ENCODE measurements around the gene TET2. TPM values are rescaled to one million over a fixed set of nuclear protein-coding genes. Genes with fewer than 3 reads are reported as not detected.

TET2 gene
- total RNA-seq, 4 donors from 2014 or later = 27.4 to 40.5 (median 32.4) TPM

- no peak overlapping the region for H3K27ac ChIP-seq
- no peaks in the 10 kb centered on the region for H3K9me3 ChIP-seq
- no peak for DNase-seq
- TF ChIP-seq CTCF (IDR thresholded peaks at IDR 0.05) (no peak), POLR2A (IDR thresholded peaks at IDR 0.05) (no peak)
- WGBS, 2 donors = 58 to 65% methylated on average over 1 of the region's 1 CpG
- H3K27me3 ChIP-seq = no peaks in the 10 kb centered on the region
- intact Hi-C loops (cut with DNase I) = loop anchor here (5.0 to 10.0 kb wide), 2 partner anchors 96 to 324 kb away; partner anchors contain the start of gene PPA2
- H3K4me3 ChIP-seq (replicated peaks in 1 of 3) = peak overlapping the region in 1 of 3 donors; percentile 82
- H3K4me1 ChIP-seq = peaks cover 0 to 18% of the 10 kb centered on the region in 2 donors
- no peaks in the 10 kb centered on the region for H3K36me3 ChIP-seq
These were observed 1.7 kb downstream of the TET2 start for GRCh38 chr4:105148356-105148755.

GRCh38 chr4:105148776-105149175 lies 2.1 kb downstream of the TET2 start:
- no peak overlapping the region for H3K4me3 ChIP-seq (replicated peaks in 1 of 3)
- H3K9me3 ChIP-seq = no peaks in the 10 kb centered on the region
- 77 to 78% methylated on average over 5 of the region's 5 CpGs for WGBS, 2 donors
- peaks cover 0 to 18% of the 10 kb centered on the region in 2 donors for H3K4me1 ChIP-seq
- TF ChIP-seq POLR2A (IDR thresholded peaks at IDR 0.05) (no peak), CTCF (IDR thresholded peaks at IDR 0.05) (no peak)
- H3K27me3 ChIP-seq = no peaks in the 10 kb centered on the region
- DNase-seq = no peak
- H3K27ac ChIP-seq = no peak overlapping the region
- no peaks in the 10 kb centered on the region for H3K36me3 ChIP-seq
- intact Hi-C loops (cut with DNase I) = loop anchor here (5.0 to 10.0 kb wide), 2 partner anchors 96 to 324 kb away; partner anchors contain the start of gene PPA2

GRCh38 chr4:105149771-105150170 lies 3.1 kb downstream of the TET2 start:
- no peaks in the 10 kb centered on the region for H3K36me3 ChIP-seq
- intact Hi-C loops (cut with DNase I) = loop anchor here (5.0 to 10.0 kb wide), 2 partner anchors 95 to 323 kb away; partner anchors contain the start of gene PPA2
- peaks cover 0 to 18% of the 10 kb centered on the region in 2 donors for H3K4me1 ChIP-seq
- H3K27ac ChIP-seq = no peak overlapping the region
- no peak overlapping the region for H3K4me3 ChIP-seq (replicated peaks in 1 of 3)
- 73 to 78% methylated on average over 1 of the region's 1 CpG for WGBS, 2 donors
- H3K9me3 ChIP-seq = no peaks in the 10 kb centered on the region
- TF ChIP-seq CTCF (IDR thresholded peaks at IDR 0.05) = no peak
- TF ChIP-seq POLR2A (IDR thresholded peaks at IDR 0.05) = no peak
- no peaks in the 10 kb centered on the region for H3K27me3 ChIP-seq
- no peak for DNase-seq

GRCh38 chr4:105150503-105150902 lies 3.8 kb downstream of the TET2 start:
- intact Hi-C loops (cut with DNase I) = no loop called here
- no peaks in the 10 kb centered on the region for H3K27me3 ChIP-seq
- H3K4me1 ChIP-seq = peaks cover 0 to 16% of the 10 kb centered on the region in 2 donors

More at GRCh38 chr4:105150503-105150902, 3.8 kb downstream of the TET2 start:
- H3K9me3 ChIP-seq = no peaks in the 10 kb centered on the region
- TF ChIP-seq POLR2A (IDR thresholded peaks at IDR 0.05) (no peak), CTCF (IDR thresholded peaks at IDR 0.05) (no peak)
- no peak overlapping the region for H3K27ac ChIP-seq
- no peaks in the 10 kb centered on the region for H3K36me3 ChIP-seq
- DNase-seq = no peak
- no peak overlapping the region for H3K4me3 ChIP-seq (replicated peaks in 1 of 3)
